Measurements from ENCODE around the gene DEFB123.

Gene DEFB123, protein sequence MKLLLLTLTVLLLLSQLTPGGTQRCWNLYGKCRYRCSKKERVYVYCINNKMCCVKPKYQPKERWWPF

DNA sequence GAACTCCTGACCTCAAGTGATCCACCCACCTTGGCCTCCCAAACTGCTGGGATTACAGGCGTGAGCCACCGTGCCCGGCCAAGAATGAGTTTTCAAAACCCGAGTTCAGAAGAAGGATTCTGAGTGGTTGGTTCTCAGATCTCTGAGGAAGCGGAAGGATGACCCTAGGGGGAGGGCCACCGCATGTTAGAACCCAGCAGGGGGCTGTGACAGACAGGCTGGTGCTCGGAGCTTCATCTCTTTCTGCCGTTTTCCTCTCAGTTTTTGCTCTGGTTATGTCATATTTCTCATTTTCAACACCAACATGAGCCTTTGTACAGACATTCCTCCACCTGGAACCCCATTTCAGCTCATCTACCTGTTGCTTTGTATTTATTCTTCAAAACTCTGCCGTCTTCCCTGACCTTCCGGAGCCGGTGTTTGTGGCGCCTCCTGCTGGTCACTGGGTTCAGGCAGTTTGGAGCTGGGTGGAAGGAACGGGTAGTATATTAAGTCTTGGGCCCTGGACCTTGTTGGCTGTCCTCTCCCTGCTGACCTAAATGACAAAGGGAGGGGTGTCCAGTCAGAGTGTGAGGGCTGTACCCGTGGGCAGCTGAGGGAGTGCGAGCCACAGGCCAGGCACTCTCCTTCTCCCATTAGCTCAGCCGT, at the start of gene DEFB123:
DEFB123 (plus strand) TSS at position 621 of the 648 bp plus-strand sequence. CDS start 67 bp downstream, outside the sequence.
- TF ChIP-seq, protein P1, sequence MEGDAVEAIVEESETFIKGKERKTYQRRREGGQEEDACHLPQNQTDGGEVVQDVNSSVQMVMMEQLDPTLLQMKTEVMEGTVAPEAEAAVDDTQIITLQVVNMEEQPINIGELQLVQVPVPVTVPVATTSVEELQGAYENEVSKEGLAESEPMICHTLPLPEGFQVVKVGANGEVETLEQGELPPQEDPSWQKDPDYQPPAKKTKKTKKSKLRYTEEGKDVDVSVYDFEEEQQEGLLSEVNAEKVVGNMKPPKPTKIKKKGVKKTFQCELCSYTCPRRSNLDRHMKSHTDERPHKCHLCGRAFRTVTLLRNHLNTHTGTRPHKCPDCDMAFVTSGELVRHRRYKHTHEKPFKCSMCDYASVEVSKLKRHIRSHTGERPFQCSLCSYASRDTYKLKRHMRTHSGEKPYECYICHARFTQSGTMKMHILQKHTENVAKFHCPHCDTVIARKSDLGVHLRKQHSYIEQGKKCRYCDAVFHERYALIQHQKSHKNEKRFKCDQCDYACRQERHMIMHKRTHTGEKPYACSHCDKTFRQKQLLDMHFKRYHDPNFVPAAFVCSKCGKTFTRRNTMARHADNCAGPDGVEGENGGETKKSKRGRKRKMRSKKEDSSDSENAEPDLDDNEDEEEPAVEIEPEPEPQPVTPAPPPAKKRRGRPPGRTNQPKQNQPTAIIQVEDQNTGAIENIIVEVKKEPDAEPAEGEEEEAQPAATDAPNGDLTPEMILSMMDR (IDR thresholded peaks at IDR 0.05; ENCODE audit: poor library complexity, severe bottlenecking): peak; percentile 24
- DNase-seq (ENCODE audit: low spot score) (no peak), ATAC-seq (ENCODE audit: low read depth) (no peak)
- Histone ChIP-seq H3K9me3 (ENCODE audit: severe bottlenecking) (no peaks in the 10 kb centered on the region), H3K4me3 (ENCODE audit: severe bottlenecking) (no peak within 1 kb of the TSS), H3K36me3 (ENCODE audit: low read depth) (no peaks in the 10 kb centered on the region), H3K4me1 (ENCODE audit: insufficient read depth, poor library complexity, severe bottlenecking) (no peaks in the 10 kb centered on the region), H3K27me3 (ENCODE audit: insufficient read depth, poor library complexity, severe bottlenecking) (no peaks in the 10 kb centered on the region), H3K27ac (ENCODE audit: poor library complexity, severe bottlenecking) (no peak within 1 kb of the TSS)

DNA sequence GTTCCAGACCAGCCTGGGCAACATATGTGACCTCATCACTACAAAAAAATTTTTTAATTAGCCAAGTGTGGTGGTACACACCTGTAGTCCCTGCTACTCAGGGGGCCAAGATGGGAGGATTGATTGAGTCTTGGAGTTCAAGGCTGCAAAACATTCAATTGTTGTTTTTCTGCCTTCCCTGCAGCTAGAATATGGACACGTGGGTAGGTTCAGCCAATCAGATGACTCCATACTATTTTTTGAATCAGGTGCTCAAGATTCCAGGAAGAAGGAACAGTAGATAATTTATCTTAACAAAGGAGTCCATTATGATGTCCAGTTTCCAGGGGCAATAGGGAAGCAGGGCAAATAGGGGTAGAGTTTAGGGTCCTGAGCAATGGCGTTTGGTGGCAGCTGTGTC, 47.6 kb upstream of the DEFB123 start:
- Histone ChIP-seq H3K27ac (ENCODE audit: poor library complexity, severe bottlenecking) (no peak overlapping the region), H3K4me1 (ENCODE audit: insufficient read depth, poor library complexity, severe bottlenecking) (no peaks in the 10 kb centered on the region), H3K27me3 (ENCODE audit: insufficient read depth, poor library complexity, severe bottlenecking) (peaks cover 13% of the 10 kb centered on the region), H3K36me3 (ENCODE audit: low read depth) (no peaks in the 10 kb centered on the region), H3K4me3 (ENCODE audit: severe bottlenecking) (no peak overlapping the region), H3K9me3 (ENCODE audit: severe bottlenecking) (no peaks in the 10 kb centered on the region)
- ATAC-seq (ENCODE audit: low read depth) (no peak), DNase-seq (ENCODE audit: low spot score) (no peak)
- TF ChIP-seq, protein P1 (IDR thresholded peaks at IDR 0.05; ENCODE audit: poor library complexity, severe bottlenecking): no peak

DNA sequence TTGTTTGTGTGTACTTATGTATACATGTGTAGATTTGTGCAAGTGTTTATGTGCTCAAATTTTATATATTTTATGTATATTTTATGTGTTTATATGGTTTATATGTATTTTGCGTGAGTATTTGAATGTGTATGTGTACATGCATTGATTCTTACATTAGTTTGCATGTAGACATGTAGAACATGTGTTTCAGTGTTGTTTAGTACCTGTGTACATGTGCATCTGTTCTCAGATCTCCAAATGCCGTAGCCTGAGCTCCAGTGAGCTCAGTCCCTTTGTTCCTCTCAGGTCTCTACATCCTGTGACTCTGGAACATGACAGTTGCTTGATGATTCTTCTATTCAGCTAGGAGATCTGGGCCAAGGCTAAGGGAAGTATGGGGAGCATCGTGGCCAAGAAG, 45.5 kb upstream of the DEFB123 start:
- H3K4me3 ChIP-seq (ENCODE audit: severe bottlenecking): no peak overlapping the region
- DNase-seq (ENCODE audit: low spot score) (no peak), ATAC-seq (ENCODE audit: low read depth) (no peak)
- H3K9me3 ChIP-seq (ENCODE audit: severe bottlenecking): no peaks in the 10 kb centered on the region
- H3K4me1 ChIP-seq (ENCODE audit: insufficient read depth, poor library complexity, severe bottlenecking): no peaks in the 10 kb centered on the region
- TF ChIP-seq, protein P1 (IDR thresholded peaks at IDR 0.05; ENCODE audit: poor library complexity, severe bottlenecking): no peak
- H3K27ac ChIP-seq (ENCODE audit: poor library complexity, severe bottlenecking): no peak overlapping the region
- peaks cover 13% of the 10 kb centered on the region for H3K27me3 ChIP-seq (ENCODE audit: insufficient read depth, poor library complexity, severe bottlenecking)
- H3K36me3 ChIP-seq (ENCODE audit: low read depth): no peaks in the 10 kb centered on the region

DNA sequence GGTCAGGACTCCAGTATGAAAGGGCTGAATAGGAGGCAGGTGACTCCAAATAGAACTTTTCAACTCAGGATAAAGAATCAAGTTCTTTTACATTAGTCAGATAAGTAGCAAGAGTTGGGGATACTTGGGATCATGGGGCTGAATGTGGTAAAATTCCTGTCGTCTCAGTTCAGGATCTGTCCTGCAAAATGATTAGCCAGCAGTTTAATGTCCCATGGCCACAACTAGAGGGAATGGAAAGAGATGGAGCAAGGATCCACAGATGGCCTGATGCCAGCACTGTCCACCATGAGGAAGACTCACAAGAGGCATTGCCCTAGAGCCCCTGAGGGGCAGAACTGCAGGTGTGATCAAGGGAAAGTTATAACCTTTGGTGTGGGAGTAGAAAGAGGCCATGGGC, 36.5 kb upstream of the DEFB123 start:
- ATAC-seq (ENCODE audit: low read depth): no peak
- TF ChIP-seq, protein P1 (IDR thresholded peaks at IDR 0.05; ENCODE audit: poor library complexity, severe bottlenecking): no peak

DNA sequence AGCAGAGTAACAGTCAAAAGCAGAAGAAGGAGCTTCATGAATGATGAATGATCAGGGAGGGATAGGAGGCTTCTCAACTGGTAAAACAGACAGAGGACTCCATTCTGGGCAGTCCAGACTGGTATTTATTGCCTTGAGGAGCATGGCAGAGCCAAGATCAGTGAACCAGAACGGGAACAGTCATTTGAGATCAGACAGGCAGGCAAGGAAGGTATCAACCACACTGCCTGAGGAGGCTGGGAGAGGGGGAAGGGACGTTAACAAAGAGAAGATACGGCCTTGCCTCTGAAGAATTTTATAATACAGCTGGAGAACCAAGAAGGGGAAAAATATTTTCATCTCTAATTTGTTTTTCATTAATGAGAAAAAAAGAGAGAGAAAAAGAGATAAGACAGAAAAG, 34.3 kb upstream of the DEFB123 start, which contains the start of gene DEFB121:
DEFB121 (minus strand) TSS at position 101 of the 400 bp plus-strand sequence; CDS start at position 38, 63 bp downstream.
- ATAC-seq (ENCODE audit: low read depth) (no peak; the same call in 2 of the 3 replicates), DNase-seq (ENCODE audit: low spot score) (no peak)
- Histone ChIP-seq H3K4me1 (ENCODE audit: insufficient read depth, poor library complexity, severe bottlenecking) (no peaks in the 10 kb centered on the region), H3K4me3 (ENCODE audit: severe bottlenecking) (no peak within 1 kb of the TSS), H3K27ac (ENCODE audit: poor library complexity, severe bottlenecking) (no peak within 1 kb of the TSS), H3K27me3 (ENCODE audit: insufficient read depth, poor library complexity, severe bottlenecking) (peaks cover 3% of the 10 kb centered on the region), H3K9me3 (ENCODE audit: severe bottlenecking) (no peaks in the 10 kb centered on the region), H3K36me3 (ENCODE audit: low read depth) (no peaks in the 10 kb centered on the region)
- TF ChIP-seq, protein P1 (IDR thresholded peaks at IDR 0.05; ENCODE audit: poor library complexity, severe bottlenecking): no peak

More for the DNA sequence above, 36.5 kb upstream of the DEFB123 start:
- H3K4me3 ChIP-seq (ENCODE audit: severe bottlenecking): no peak overlapping the region
- H3K27ac ChIP-seq (ENCODE audit: poor library complexity, severe bottlenecking): no peak overlapping the region
- no peaks in the 10 kb centered on the region for H3K4me1 ChIP-seq (ENCODE audit: insufficient read depth, poor library complexity, severe bottlenecking)
- DNase-seq (ENCODE audit: low spot score): no peak
- no peaks in the 10 kb centered on the region for H3K36me3 ChIP-seq (ENCODE audit: low read depth)
- no peaks in the 10 kb centered on the region for H3K27me3 ChIP-seq (ENCODE audit: insufficient read depth, poor library complexity, severe bottlenecking)
- H3K9me3 ChIP-seq (ENCODE audit: severe bottlenecking): no peaks in the 10 kb centered on the region
